H1 (cell line): Measurements from ENCODE around the gene EMD. TPM values are rescaled to one million over a fixed set of nuclear protein-coding genes. Genes with fewer than 3 reads are reported as not detected.

Experiments used
- CBX5 ChIP-seq: fragments of 300-800, 300-1000 bp; sonication (generic); IDR thresholded peaks from 2 replicates; pipeline ENCODE4 v1.7.1; 2016; ENCODE audit warnings: antibody characterized with exemption, low read length, low read depth
- CHD2 ChIP-seq: IDR thresholded peaks from 2 replicates; pipeline ENCODE4 v1.6.1; 2012; ENCODE audit warnings: low read length, improper control_type of control experiment
- CHD7 ChIP-seq: fragments of 300-600 bp; sonication (generic); IDR thresholded peaks from 2 replicates; pipeline ENCODE4 v1.7.1; 2012; ENCODE audit warnings: low read length, moderate library complexity, mild to moderate bottlenecking, inconsistent platforms; ENCODE audit not compliant: insufficient replicate concordance
- CREB1 ChIP-seq: IDR thresholded peaks from 2 replicates; pipeline ENCODE4 v1.6.1; 2012; ENCODE audit warnings: inconsistent platforms
- E2F6 ChIP-seq: IDR thresholded peaks from 2 replicates; pipeline ENCODE4 v1.6.1; 2012; ENCODE audit warnings: inconsistent platforms
- PHF8 ChIP-seq: fragments of 200-600 bp; sonication (generic); conservative IDR thresholded peaks from 2 replicates; pipeline ENCODE4 v1.7.1; 2012; ENCODE audit warnings: low read depth, mild to moderate bottlenecking, inconsistent platforms, low read length, moderate library complexity
- POLR2A ChIP-seq, 2 experiments: IDR thresholded peaks; 1 replicate in 1 of 2; 2 replicates in 1 of 2; pipeline ENCODE4 v1.6.1; 2011; ENCODE audit warnings: low read depth in 2 of 2, low read length in 2 of 2, mild to moderate bottlenecking in 2 of 2; ENCODE audit errors: control extremely low read depth in 1 of 2
- SAP30 ChIP-seq: fragments of 300-600 bp; sonication (generic); IDR thresholded peaks from 2 replicates; pipeline ENCODE4 v1.7.1; 2012; ENCODE audit warnings: low read length, moderate library complexity, mild to moderate bottlenecking, inconsistent platforms; ENCODE audit not compliant: insufficient read depth, insufficient replicate concordance
- SIX5 ChIP-seq: IDR thresholded peaks from 2 replicates; pipeline ENCODE4 v1.6.1; 2011; ENCODE audit warnings: mild to moderate bottlenecking, low read depth, low read length
- polyA plus RNA-seq, 7 experiments: library from polyadenylated mRNA; depleted of rRNA in 3 of 7; stranded (reverse) in 5 of 7; unstranded in 2 of 7; fragments of >200 nt in 5 of 7; fragments of 200-250 nt in 2 of 7; gene quantifications; 1 replicate in 5 of 7; 2 replicates in 1 of 7; 4 replicates in 1 of 7; pipeline versions ENCODE4 v1.2.1 to v1.2.3, GENCODE V29; 2011 to 2013; ENCODE audit warnings: missing spikeins in 2 of 7, mixed read lengths in 2 of 7
- total RNA-seq: library from RNA; stranded (reverse); fragmentation: NEBNext Ultra II Directional; extraction: Animal tissue kit (Norgen Biotek cat#: 25700); gene quantifications from 2 replicates; pipeline ENCODE4 v1.2.1, GENCODE V29; 2021

The EMD gene
- total and polyA plus RNA-seq, 2 of the 8 experiments (the other 6 are each of a cell fraction or from before 2014, with no cell fraction given): 45.5 to 109 TPM

- TF ChIP-seq POLR2A (IDR thresholded peaks at IDR 0.05; ENCODE audit: control extremely low read depth in 1 of 2, low read depth in 2 of 2, low read length in 2 of 2) (peak in 1 of 2 experiments; percentile 40; a peak in 1 of 3 replicates), SAP30 (no peak), SIX5 (no peak), CHD2 (peak; percentile 93), CBX5 (no peak), E2F6 (no peak), CREB1 (peak; percentile 98), CHD7 (no peak), PHF8 (no peak; the same call in 1 of the 2 replicates)
These were observed at the start of gene EMD (continued) for GRCh38 chrX:154378799-154379568.
